K562 (cell line): ENCODE data around the gene SYNRG.

Source experiments
- HNRNPLL ChIP-seq: fragments of 200-400 bp; formaldehyde crosslinking; IDR thresholded peaks from 2 replicates; pipeline ENCODE4 v1.6.1; 2017; ENCODE audit warnings: low read length, low read depth, mild to moderate bottlenecking; ENCODE audit not compliant: poor library complexity, severe bottlenecking
- ZSCAN29 ChIP-seq: fragments of 450-650 bp; IDR thresholded peaks from 2 replicates; pipeline ENCODE4 v1.6.1; 2017
- TF ChIP-seq, protein P1 (sequence below): sonication (generic); formaldehyde crosslinking; IDR thresholded peaks from 2 replicates; pipeline ENCODE4 v1.8.1; 2023; ENCODE audit warnings: mild to moderate bottlenecking, missing genetic modification reagents

DNA sequence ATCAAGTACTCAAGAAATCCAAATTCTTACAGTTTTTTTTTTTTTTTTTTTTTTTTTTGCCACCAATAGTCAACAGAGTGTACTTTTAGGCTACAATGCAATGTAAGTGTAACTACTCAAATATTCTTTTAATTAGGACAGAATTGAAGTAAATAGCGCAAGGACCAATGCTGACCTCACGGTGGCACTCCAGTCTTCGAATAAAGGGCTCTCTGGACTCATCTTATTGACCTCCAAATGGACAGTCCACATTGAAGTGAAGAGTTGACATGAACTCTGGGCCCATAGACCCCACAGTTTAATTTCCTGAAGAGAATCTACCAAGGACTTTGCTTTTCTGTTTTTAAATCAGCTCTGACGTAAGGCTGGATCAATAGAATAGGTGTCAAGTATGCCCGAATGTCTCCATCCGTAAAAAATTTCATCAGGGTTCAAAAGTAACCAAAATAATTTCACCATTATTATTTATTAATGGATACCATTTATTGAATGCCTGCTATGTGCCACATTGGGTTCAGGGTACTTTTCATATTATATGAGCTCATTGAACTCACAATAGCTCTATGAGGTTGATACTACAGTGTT, 41.3 kb upstream of the SYNRG start:
- TF ChIP-seq HNRNPLL (no peak), ZSCAN29 (no peak)
- TF ChIP-seq, protein P1, sequence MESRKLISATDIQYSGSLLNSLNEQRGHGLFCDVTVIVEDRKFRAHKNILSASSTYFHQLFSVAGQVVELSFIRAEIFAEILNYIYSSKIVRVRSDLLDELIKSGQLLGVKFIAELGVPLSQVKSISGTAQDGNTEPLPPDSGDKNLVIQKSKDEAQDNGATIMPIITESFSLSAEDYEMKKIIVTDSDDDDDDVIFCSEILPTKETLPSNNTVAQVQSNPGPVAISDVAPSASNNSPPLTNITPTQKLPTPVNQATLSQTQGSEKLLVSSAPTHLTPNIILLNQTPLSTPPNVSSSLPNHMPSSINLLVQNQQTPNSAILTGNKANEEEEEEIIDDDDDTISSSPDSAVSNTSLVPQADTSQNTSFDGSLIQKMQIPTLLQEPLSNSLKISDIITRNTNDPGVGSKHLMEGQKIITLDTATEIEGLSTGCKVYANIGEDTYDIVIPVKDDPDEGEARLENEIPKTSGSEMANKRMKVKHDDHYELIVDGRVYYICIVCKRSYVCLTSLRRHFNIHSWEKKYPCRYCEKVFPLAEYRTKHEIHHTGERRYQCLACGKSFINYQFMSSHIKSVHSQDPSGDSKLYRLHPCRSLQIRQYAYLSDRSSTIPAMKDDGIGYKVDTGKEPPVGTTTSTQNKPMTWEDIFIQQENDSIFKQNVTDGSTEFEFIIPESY (CRISPR knock-in tag), result no peak
